Vagina (tissue), 2 donors: ENCODE results near the gene CABLES2.

ENCODE experiments used
- POLR2A ChIP-seq, 2 donors: fragments of 450-650 bp; IDR thresholded peaks; one replicate each; pipeline ENCODE4 v1.6.1; 2017; ENCODE audit warnings: antibody characterized with exemption in 2 of 2, mild to moderate bottlenecking in 2 of 2, moderate library complexity in 2 of 2
- TF ChIP-seq, protein P1 (sequence below), 3 experiments: fragments of 450-650 bp in 2 of 3; fragments of 200-600 bp in 1 of 3; sonication (generic) in 1 of 3; IDR thresholded peaks; one replicate each; pipeline ENCODE4 v1.5.1; 2017 to 2019; ENCODE audit warnings: antibody characterized with exemption in 3 of 3, mild to moderate bottlenecking in 2 of 3, moderate library complexity in 2 of 3

DNA sequence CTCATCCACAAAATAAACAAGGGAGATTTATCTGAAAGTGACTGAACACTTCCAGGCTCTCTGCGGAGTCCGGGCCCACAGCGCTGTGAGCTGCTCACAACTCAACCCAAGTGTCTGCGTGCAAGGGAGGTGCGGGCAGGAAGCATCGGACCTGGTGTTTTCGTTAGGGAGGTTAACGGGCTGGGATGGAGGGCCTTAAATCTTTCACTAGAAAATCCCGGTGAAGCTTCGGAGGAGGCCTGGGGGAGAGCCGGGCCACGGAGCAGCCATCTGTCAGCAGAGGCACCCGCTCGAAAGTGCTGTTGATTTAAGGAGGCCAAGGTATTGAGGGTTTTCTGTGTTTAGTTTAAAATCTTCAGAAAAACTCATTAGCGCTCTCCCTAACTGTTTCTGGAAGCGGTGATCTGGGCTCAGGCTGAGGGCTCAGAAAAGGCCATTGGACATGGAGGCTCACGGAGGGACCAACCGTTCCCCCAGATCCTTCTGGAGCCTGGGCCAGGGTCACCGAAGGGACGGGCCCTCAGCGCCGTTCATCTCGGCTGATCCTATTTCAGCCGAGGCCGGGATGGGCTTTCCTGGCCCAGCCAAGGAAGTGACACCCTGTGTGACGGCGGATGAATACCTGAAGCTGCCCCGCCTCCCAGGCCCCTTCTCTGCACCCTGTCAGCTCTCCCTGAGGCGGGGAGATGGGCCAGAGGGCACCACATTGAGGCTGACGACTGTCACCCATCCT lies 48.0 kb upstream of the CABLES2 start:
- TF ChIP-seq, protein P1, sequence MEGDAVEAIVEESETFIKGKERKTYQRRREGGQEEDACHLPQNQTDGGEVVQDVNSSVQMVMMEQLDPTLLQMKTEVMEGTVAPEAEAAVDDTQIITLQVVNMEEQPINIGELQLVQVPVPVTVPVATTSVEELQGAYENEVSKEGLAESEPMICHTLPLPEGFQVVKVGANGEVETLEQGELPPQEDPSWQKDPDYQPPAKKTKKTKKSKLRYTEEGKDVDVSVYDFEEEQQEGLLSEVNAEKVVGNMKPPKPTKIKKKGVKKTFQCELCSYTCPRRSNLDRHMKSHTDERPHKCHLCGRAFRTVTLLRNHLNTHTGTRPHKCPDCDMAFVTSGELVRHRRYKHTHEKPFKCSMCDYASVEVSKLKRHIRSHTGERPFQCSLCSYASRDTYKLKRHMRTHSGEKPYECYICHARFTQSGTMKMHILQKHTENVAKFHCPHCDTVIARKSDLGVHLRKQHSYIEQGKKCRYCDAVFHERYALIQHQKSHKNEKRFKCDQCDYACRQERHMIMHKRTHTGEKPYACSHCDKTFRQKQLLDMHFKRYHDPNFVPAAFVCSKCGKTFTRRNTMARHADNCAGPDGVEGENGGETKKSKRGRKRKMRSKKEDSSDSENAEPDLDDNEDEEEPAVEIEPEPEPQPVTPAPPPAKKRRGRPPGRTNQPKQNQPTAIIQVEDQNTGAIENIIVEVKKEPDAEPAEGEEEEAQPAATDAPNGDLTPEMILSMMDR (IDR thresholded peaks at IDR 0.05): no peak
- no peak for TF ChIP-seq POLR2A (IDR thresholded peaks at IDR 0.05)
